Esophagus muscularis mucosa (tissue), 4 donors: Measurements from ENCODE around the gene ZNF10.

ENCODE experiments used
- CTCF ChIP-seq, 3 experiments: fragments of 200-600 bp in 2 of 3; fragments of 450-650 bp in 1 of 3; sonication (generic) in 2 of 3; IDR thresholded peaks; one replicate each; pipeline ENCODE4 v1.5.1; 2017 to 2019; ENCODE audit warnings: antibody characterized with exemption in 3 of 3, mild to moderate bottlenecking in 2 of 3, moderate library complexity in 1 of 3
- EP300 ChIP-seq: sonication (generic); formaldehyde crosslinking; IDR thresholded peaks from one replicate; pipeline ENCODE4 v1.6.1; 2017; ENCODE audit warnings: antibody characterized with exemption
- POLR2A ChIP-seq: fragments of 450-650 bp; IDR thresholded peaks from one replicate; pipeline ENCODE4 v1.6.1; 2017; ENCODE audit warnings: antibody characterized with exemption, moderate library complexity, mild to moderate bottlenecking, low read depth
- POLR2AphosphoS5 ChIP-seq, 2 donors: sonication (generic); formaldehyde crosslinking; IDR thresholded peaks; one replicate each; pipeline ENCODE4 v1.6.1; 2017; ENCODE audit warnings: antibody characterized with exemption in 2 of 2

GRCh38 chr12:133201888-133202287 is 71.5 kb downstream of the ZNF10 start:
- no peak for TF ChIP-seq POLR2AphosphoS5 (IDR thresholded peaks at IDR 0.05)
- no peak for TF ChIP-seq CTCF (IDR thresholded peaks at IDR 0.05)
- TF ChIP-seq EP300: no peak
- no peak for TF ChIP-seq POLR2A
